Hepatocyte (in vitro differentiated cells): ENCODE data around the gene NOL12.

ENCODE experiments used
- CTCF ChIP-seq: fragments of 200-600 bp; sonication (generic); IDR thresholded peaks from 2 replicates; pipeline ENCODE4 v1.5.1; 2016; ENCODE audit warnings: antibody characterized with exemption, mild to moderate bottlenecking; ENCODE audit not compliant: poor library complexity
- EZH2 ChIP-seq: fragments of 200-600 bp; sonication (generic); IDR thresholded peaks from 2 replicates; pipeline ENCODE4 v1.6.1; 2016; ENCODE audit warnings: antibody characterized with exemption, mild to moderate bottlenecking, borderline replicate concordance
- EZH2phosphoT487 ChIP-seq: fragments of 200-600 bp; sonication (generic); IDR thresholded peaks from one replicate; pipeline ENCODE4 v1.6.1; 2018; ENCODE audit warnings: antibody characterized with exemption, mild to moderate bottlenecking, low read depth, moderate library complexity; ENCODE audit not compliant: unreplicated experiment, severe bottlenecking

GRCh38 chr22:37725551-37726240, 39.6 kb downstream of the NOL12 start:
- no peak for TF ChIP-seq CTCF
- no peak for TF ChIP-seq EZH2phosphoT487
- TF ChIP-seq EZH2: no peak
